Measurements from ENCODE around the gene UBP1.

DNA sequence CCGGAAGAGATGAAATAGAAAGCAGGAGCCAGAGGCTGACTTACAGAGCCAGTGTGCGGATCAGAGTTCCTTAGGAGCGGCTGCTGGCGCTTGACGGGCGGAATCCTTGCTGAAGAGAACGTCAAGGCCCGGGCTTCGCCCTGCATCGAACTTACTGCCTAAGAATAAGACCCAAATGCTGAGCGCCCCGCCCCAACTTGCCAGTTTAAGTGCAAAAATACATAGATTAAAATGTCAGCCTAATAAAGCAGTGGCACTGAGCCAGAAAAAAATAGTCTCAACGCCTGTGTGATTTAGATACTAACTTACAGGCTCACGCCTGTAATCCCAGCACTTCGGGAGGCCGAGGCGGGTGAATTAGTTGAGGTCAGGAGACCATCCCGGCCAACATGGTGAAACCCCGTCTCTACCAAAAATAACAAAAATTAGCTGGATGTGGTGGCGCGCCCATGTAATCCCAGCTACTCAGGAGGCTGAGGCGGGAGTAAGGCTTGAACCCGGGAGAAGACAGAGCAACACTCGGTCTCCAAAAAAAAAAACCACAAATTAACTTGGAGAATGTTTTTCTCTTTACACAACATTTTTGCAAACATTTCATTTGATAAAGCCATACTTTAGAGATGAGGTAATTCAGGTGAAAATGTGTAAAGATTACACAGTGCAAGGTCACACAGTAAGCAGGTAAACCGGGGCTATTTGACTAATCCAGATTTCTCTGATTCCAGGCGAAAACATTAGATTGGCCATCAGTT is 1.2 kb upstream of the UBP1 start:
- TF ChIP-seq MAX (IDR thresholded peaks at IDR 0.05) (no peak), RAD21 (IDR thresholded peaks at IDR 0.05) (no peak), TAF1 (conservative IDR thresholded peaks at IDR 0.05) (no peak), JUND (IDR thresholded peaks at IDR 0.05) (peak; percentile 69 to 87), YY1 (IDR thresholded peaks at IDR 0.05) (no peak), EGR1 (IDR thresholded peaks at IDR 0.05; ENCODE audit: low read depth in 2 of 2) (no peak), RXRA (IDR thresholded peaks at IDR 0.05) (peak in 1 of 2 donors; percentile 44)
- TF ChIP-seq, protein P1, sequence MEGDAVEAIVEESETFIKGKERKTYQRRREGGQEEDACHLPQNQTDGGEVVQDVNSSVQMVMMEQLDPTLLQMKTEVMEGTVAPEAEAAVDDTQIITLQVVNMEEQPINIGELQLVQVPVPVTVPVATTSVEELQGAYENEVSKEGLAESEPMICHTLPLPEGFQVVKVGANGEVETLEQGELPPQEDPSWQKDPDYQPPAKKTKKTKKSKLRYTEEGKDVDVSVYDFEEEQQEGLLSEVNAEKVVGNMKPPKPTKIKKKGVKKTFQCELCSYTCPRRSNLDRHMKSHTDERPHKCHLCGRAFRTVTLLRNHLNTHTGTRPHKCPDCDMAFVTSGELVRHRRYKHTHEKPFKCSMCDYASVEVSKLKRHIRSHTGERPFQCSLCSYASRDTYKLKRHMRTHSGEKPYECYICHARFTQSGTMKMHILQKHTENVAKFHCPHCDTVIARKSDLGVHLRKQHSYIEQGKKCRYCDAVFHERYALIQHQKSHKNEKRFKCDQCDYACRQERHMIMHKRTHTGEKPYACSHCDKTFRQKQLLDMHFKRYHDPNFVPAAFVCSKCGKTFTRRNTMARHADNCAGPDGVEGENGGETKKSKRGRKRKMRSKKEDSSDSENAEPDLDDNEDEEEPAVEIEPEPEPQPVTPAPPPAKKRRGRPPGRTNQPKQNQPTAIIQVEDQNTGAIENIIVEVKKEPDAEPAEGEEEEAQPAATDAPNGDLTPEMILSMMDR (IDR thresholded peaks at IDR 0.05; ENCODE audit: low read depth, low read length, missing input control) = no peak

Measured in liver (tissue), 3 donors.